WTC11 (cell line): Measurements from ENCODE around the gene PROSER3. TPM values are rescaled to one million over a fixed set of nuclear protein-coding genes. Genes with fewer than 3 reads are reported as not detected.

Experiments
- ATAC-seq: fragments of 200-7000 bp; cut with Tn5 transposase; 2 replicates; pipeline ENCODE4 v1.10.0; 2021; ENCODE audit warnings: mild to moderate bottlenecking, moderate library complexity
- CTCF ChIA-PET: fragments of 300-600 bp; sonication (Branson Sonifier 250); formaldehyde crosslinking; loops from one replicate; lab custom pipeline; 2021; ENCODE audit warnings: antibody characterized with exemption; lab: Charles Lee
- POLR2A ChIA-PET: fragments of 350-600 bp; sonication (Branson Sonifier 250); formaldehyde crosslinking; loops from one replicate; lab custom pipeline; 2021; ENCODE audit warnings: antibody characterized with exemption; lab: Charles Lee
- DNase-seq: peaks from one replicate; pipeline ENCODE4 v3.0.0; 2021; ENCODE audit warnings: low spot score
- H3K27ac Mint-ChIP-seq: 2 replicates; pipeline ENCODE4 v1.8.0; 2021; ENCODE audit warnings: mixed read lengths
- H3K27me3 Mint-ChIP-seq: 2 replicates; pipeline ENCODE4 v1.8.0; 2021; ENCODE audit warnings: low read depth, mild to moderate bottlenecking, moderate library complexity, mixed read lengths
- H3K36me3 Mint-ChIP-seq: 2 replicates; pipeline ENCODE4 v1.8.0; 2021; ENCODE audit warnings: mixed read lengths
- H3K4me1 Mint-ChIP-seq: 2 replicates; pipeline ENCODE4 v1.8.0; 2022; ENCODE audit warnings: mixed read lengths
- H3K4me3 Mint-ChIP-seq: 2 replicates; pipeline ENCODE4 v1.8.0; 2021; ENCODE audit warnings: mild to moderate bottlenecking, moderate library complexity, mixed read lengths
- H3K9me3 Mint-ChIP-seq: 2 replicates; pipeline ENCODE4 v1.8.0; 2021; ENCODE audit warnings: mixed read lengths
- ATF2 ChIP-seq: sonication (generic); formaldehyde crosslinking; IDR thresholded peaks from 2 replicates; pipeline ENCODE4 v1.8.1; 2022; ENCODE audit warnings: low read depth, missing genetic modification reagents, borderline replicate concordance
- ATF3 ChIP-seq: sonication (generic); formaldehyde crosslinking; conservative IDR thresholded peaks from 2 replicates; pipeline ENCODE4 v1.8.1; 2022; ENCODE audit warnings: mild to moderate bottlenecking, missing genetic modification reagents
- CREM ChIP-seq: sonication (generic); formaldehyde crosslinking; IDR thresholded peaks from 2 replicates; pipeline ENCODE4 v1.8.1; 2022; ENCODE audit warnings: mild to moderate bottlenecking, missing genetic modification reagents, moderate library complexity
- ELF4 ChIP-seq: sonication (generic); formaldehyde crosslinking; IDR thresholded peaks from 2 replicates; pipeline ENCODE4 v1.8.1; 2022; ENCODE audit warnings: low read depth, mild to moderate bottlenecking, moderate library complexity, missing genetic modification reagents
- ETV6 ChIP-seq: sonication (generic); formaldehyde crosslinking; IDR thresholded peaks from 2 replicates; pipeline ENCODE4 v1.8.1; 2022; ENCODE audit warnings: mild to moderate bottlenecking, missing genetic modification reagents
- FOXP1 ChIP-seq: sonication (generic); formaldehyde crosslinking; IDR thresholded peaks from 2 replicates; pipeline ENCODE4 v1.8.0; 2022; ENCODE audit warnings: missing genetic modification reagents, mild to moderate bottlenecking, moderate library complexity, borderline replicate concordance
- GTF2I ChIP-seq: fragments of 250-450 bp; sonication (Bioruptor Pico); conservative IDR thresholded peaks from 2 replicates; pipeline ENCODE4 v1.4.0; 2021; ENCODE audit warnings: mild to moderate bottlenecking
- IRF2 ChIP-seq: sonication (generic); formaldehyde crosslinking; IDR thresholded peaks from 2 replicates; pipeline ENCODE4 v1.8.0; 2022; ENCODE audit warnings: low read depth, missing genetic modification reagents, borderline replicate concordance
- MAX ChIP-seq: sonication (generic); formaldehyde crosslinking; IDR thresholded peaks from 2 replicates; pipeline ENCODE4 v1.8.0; 2022; ENCODE audit warnings: mild to moderate bottlenecking, missing genetic modification reagents
- SMAD4 ChIP-seq: sonication (generic); formaldehyde crosslinking; IDR thresholded peaks from 2 replicates; pipeline ENCODE4 v1.8.0; 2022; ENCODE audit warnings: mild to moderate bottlenecking, missing genetic modification reagents
- ZNF425 ChIP-seq: fragments of 250-450 bp; sonication (Bioruptor Pico); conservative IDR thresholded peaks from 2 replicates; pipeline ENCODE4 v1.9.0; 2021; ENCODE audit warnings: mild to moderate bottlenecking
- ZNF512 ChIP-seq: sonication (generic); formaldehyde crosslinking; IDR thresholded peaks from 2 replicates; pipeline ENCODE4 v1.8.1; 2022; ENCODE audit warnings: missing genetic modification reagents, borderline replicate concordance
- total RNA-seq: library from RNA; stranded (reverse); gene quantifications from 3 replicates; pipeline ENCODE4 v1.2.3, GENCODE V29; 2021
- TF ChIP-seq, protein P1 (sequence below): sonication (generic); formaldehyde crosslinking; conservative IDR thresholded peaks from 2 replicates; pipeline ENCODE4 v1.8.1; 2023; ENCODE audit warnings: mild to moderate bottlenecking, low read depth, missing genetic modification reagents, moderate library complexity
- TF ChIP-seq, protein P2 (sequence below): sonication (generic); formaldehyde crosslinking; IDR thresholded peaks from 2 replicates; pipeline ENCODE4 v1.8.0; 2022; ENCODE audit warnings: mild to moderate bottlenecking, missing genetic modification reagents
- TF ChIP-seq, protein P3 (sequence below): sonication (generic); formaldehyde crosslinking; IDR thresholded peaks from 2 replicates; pipeline ENCODE4 v1.8.1; 2022; ENCODE audit warnings: mild to moderate bottlenecking, moderate library complexity, missing genetic modification reagents
- TF ChIP-seq, protein P4 (sequence below): fragments of 250-450 bp; sonication (Bioruptor Pico); IDR thresholded peaks from 2 replicates; pipeline ENCODE4 v1.9.0; 2021; ENCODE audit warnings: moderate library complexity, mild to moderate bottlenecking, inconsistent platforms, borderline replicate concordance
- TF ChIP-seq, protein P5 (sequence below): fragments of 250-450 bp; sonication (Bioruptor Pico); IDR thresholded peaks from 2 replicates; pipeline ENCODE4 v2.1.2; 2022; ENCODE audit warnings: mild to moderate bottlenecking, moderate library complexity

The PROSER3 gene
- total RNA-seq, 1 experiment from 2014 or later = 32.9 TPM

- H3K36me3 Mint-ChIP-seq = peaks cover 57% of the 10 kb centered on the region
- H3K4me1 Mint-ChIP-seq = 0 out of 2 replicates have a peak, but pooled peaks cover 2% of the 10 kb centered on the region
- no peaks in the 10 kb centered on the region for H3K27me3 Mint-ChIP-seq
- H3K4me3 Mint-ChIP-seq = no peak overlapping the region
- CTCF ChIA-PET = no interaction called here
- H3K27ac Mint-ChIP-seq = peak overlapping the region; percentile 9; the same call in 1 of the 2 replicates
- no peak for DNase-seq
- no peak for TF ChIP-seq CREM (CRISPR knock-in tag)
- no peak for TF ChIP-seq ATF2 (CRISPR knock-in tag)
- TF ChIP-seq IRF2 (CRISPR knock-in tag) = no peak
- TF ChIP-seq, protein P1, sequence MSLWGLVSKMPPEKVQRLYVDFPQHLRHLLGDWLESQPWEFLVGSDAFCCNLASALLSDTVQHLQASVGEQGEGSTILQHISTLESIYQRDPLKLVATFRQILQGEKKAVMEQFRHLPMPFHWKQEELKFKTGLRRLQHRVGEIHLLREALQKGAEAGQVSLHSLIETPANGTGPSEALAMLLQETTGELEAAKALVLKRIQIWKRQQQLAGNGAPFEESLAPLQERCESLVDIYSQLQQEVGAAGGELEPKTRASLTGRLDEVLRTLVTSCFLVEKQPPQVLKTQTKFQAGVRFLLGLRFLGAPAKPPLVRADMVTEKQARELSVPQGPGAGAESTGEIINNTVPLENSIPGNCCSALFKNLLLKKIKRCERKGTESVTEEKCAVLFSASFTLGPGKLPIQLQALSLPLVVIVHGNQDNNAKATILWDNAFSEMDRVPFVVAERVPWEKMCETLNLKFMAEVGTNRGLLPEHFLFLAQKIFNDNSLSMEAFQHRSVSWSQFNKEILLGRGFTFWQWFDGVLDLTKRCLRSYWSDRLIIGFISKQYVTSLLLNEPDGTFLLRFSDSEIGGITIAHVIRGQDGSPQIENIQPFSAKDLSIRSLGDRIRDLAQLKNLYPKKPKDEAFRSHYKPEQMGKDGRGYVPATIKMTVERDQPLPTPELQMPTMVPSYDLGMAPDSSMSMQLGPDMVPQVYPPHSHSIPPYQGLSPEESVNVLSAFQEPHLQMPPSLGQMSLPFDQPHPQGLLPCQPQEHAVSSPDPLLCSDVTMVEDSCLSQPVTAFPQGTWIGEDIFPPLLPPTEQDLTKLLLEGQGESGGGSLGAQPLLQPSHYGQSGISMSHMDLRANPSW (CRISPR knock-in tag) = no peak
- TF ChIP-seq, protein P2, sequence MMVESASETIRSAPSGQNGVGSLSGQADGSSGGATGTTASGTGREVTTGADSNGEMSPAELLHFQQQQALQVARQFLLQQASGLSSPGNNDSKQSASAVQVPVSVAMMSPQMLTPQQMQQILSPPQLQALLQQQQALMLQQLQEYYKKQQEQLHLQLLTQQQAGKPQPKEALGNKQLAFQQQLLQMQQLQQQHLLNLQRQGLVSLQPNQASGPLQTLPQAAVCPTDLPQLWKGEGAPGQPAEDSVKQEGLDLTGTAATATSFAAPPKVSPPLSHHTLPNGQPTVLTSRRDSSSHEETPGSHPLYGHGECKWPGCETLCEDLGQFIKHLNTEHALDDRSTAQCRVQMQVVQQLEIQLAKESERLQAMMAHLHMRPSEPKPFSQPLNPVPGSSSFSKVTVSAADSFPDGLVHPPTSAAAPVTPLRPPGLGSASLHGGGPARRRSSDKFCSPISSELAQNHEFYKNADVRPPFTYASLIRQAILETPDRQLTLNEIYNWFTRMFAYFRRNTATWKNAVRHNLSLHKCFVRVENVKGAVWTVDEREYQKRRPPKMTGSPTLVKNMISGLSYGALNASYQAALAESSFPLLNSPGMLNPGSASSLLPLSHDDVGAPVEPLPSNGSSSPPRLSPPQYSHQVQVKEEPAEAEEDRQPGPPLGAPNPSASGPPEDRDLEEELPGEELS = no peak
- TF ChIP-seq ZNF512 (CRISPR knock-in tag) = no peak
- no peak for TF ChIP-seq GTF2I (CRISPR knock-in tag)
- no peak for TF ChIP-seq ELF4 (CRISPR knock-in tag)
- no peak for TF ChIP-seq MAX
- TF ChIP-seq, protein P3, sequence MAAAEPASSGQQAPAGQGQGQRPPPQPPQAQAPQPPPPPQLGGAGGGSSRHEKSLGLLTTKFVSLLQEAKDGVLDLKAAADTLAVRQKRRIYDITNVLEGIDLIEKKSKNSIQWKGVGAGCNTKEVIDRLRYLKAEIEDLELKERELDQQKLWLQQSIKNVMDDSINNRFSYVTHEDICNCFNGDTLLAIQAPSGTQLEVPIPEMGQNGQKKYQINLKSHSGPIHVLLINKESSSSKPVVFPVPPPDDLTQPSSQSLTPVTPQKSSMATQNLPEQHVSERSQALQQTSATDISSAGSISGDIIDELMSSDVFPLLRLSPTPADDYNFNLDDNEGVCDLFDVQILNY = no peak
- no peak for TF ChIP-seq ATF3 (CRISPR knock-in tag)
- TF ChIP-seq, protein P4, sequence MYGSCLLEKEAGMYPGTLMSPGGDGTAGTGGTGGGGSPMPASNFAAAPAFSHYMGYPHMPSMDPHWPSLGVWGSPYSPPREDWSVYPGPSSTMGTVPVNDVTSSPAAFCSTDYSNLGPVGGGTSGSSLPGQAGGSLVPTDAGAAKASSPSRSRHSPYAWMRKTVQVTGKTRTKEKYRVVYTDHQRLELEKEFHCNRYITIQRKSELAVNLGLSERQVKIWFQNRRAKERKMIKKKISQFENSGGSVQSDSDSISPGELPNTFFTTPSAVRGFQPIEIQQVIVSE (CRISPR knock-in tag) = no peak
- TF ChIP-seq, all 79 proteins: peak for 0
- H3K9me3 Mint-ChIP-seq = no peaks in the 10 kb centered on the region
- POLR2A ChIA-PET = interaction anchor here (1.7 kb wide), 1 partner anchor 9 kb away, joined by 6 read pairs; no protein-coding TSS in a partner anchor
- no peak for ATAC-seq
These were observed 26.6 kb upstream of the PROSER3 start for GRCh38 chr19:35731353-35731752.

DNA sequence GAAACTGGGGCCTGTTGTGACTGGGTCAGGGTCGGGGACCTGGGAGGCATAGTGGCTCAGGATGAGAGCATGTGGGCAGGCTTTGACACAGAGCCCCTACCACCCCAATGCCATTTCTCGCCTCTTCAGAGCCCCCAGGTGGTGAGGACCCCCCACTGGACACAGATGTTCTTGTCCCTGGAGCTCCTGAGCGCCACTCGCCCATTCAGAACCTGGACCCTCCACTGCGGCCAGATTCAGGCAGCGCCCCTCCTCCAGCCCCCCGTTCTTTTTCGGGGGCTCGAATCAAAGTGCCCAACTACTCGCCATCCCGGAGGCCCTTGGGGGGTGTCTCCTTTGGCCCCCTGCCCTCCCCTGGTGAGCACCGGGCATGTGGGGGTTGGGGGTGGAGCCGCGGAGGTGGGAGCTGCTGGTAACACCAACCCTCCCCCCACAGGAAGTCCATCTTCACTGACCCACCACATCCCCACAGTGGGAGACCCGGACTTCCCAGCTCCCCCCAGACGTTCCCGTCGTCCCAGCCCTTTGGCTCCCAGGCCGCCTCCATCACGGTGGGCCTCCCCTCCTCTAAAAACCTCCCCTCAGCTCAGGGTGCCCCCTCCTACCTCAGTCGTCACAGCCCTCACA is 26.1 kb upstream of the PROSER3 start:
- ATAC-seq (no peak), DNase-seq (no peak)
- ChIA-PET CTCF (no interaction called here), POLR2A (interaction anchor here (1.7 kb wide), 1 partner anchor 9 kb away, joined by 6 read pairs; no protein-coding TSS in a partner anchor)
- Mint-ChIP-seq H3K9me3 (no peaks in the 10 kb centered on the region), H3K27ac (no peak overlapping the region), H3K4me3 (no peak overlapping the region), H3K36me3 (peaks cover 58% of the 10 kb centered on the region), H3K4me1 (0 out of 2 replicates have a peak, but pooled peaks cover 2% of the 10 kb centered on the region), H3K27me3 (no peaks in the 10 kb centered on the region)
- no peak for TF ChIP-seq ZNF425 (CRISPR knock-in tag)
- TF ChIP-seq SMAD4 (CRISPR knock-in tag) = no peak
- TF ChIP-seq, protein P5, sequence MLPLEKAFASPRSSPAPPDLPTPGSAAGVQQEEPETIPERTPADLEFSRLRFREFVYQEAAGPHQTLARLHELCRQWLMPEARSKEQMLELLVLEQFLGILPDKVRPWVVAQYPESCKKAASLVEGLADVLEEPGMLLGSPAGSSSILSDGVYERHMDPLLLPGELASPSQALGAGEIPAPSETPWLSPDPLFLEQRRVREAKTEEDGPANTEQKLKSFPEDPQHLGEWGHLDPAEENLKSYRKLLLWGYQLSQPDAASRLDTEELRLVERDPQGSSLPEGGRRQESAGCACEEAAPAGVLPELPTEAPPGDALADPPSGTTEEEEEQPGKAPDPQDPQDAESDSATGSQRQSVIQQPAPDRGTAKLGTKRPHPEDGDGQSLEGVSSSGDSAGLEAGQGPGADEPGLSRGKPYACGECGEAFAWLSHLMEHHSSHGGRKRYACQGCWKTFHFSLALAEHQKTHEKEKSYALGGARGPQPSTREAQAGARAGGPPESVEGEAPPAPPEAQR (CRISPR knock-in tag) = no peak
- no peak for TF ChIP-seq FOXP1
- TF ChIP-seq, protein P3 = no peak
- no peak for TF ChIP-seq ETV6 (CRISPR knock-in tag)
